ENCODE results near the gene CACNA1C.

GRCh38 chr12:2583642-2584401 lies 531.0 kb downstream of the CACNA1C start:
- TF ChIP-seq CTCF (IDR thresholded peaks at IDR 0.05), result no peak
- TF ChIP-seq POLR2A (IDR thresholded peaks at IDR 0.05), result no peak
